ENCODE data around the gene ACTL9.
"Not testable (repeated sequence)": the region's sequence is repeated elsewhere in the genome, so short reads cannot be mapped to it uniquely, and the experiment has no call there.

- TF ChIP-seq POLR2A (IDR thresholded peaks at IDR 0.05; ENCODE audit: low read length); GATA1 (IDR thresholded peaks at IDR 0.05; ENCODE audit: low read depth, low read length): not testable (repeated sequence)
Measured at GRCh38 chr19:8705304-8705703, 6.7 kb upstream of the ACTL9 start.

All from erythroblast (primary cell).